ENCODE measurements around the gene MRTO4. TPM values are rescaled to one million over a fixed set of nuclear protein-coding genes. Genes with fewer than 3 reads are reported as not detected.

MRTO4 gene
- total RNA-seq, 1 experiment from 2014 or later, result 79.3 TPM

GRCh38 chr1:19306941-19307340 is 55.3 kb downstream of the MRTO4 start (continued):
- no peak for TF ChIP-seq REST (IDR thresholded peaks at IDR 0.05; ENCODE audit: low read depth)

GRCh38 chr1:19307794-19308508 is 56.3 kb downstream of the MRTO4 start:
- DNase-seq (ENCODE audit: low read depth, low spot score) (no peak), ATAC-seq (no peak)
- no TSS peak for BruUV-seq (replicated peaks)
- ChIA-PET CTCF (no interaction called here), POLR2A (no interaction called here), RAD21 (ENCODE audit: low non-redundant PET in 1 of 2, low total read pairs in 2 of 2, uncharacterized antibody in 2 of 2, unreplicated experiment in 2 of 2) (no interaction called here)
- Histone ChIP-seq H4K20me1 (ENCODE audit: insufficient read depth) (no peaks in the 10 kb centered on the region), H3K9ac (ENCODE audit: low read length) (no peak overlapping the region), H3K4me2 (ENCODE audit: low read length) (no peak overlapping the region), H3K79me2 (ENCODE audit: insufficient read depth, low read length) (peaks cover 33% of the 10 kb centered on the region), H3K27ac (ENCODE audit: low read depth, low read length) (no peak overlapping the region), H3K4me3 (replicated peaks in 1 of 2; ENCODE audit: low read depth in 1 of 2, low read length in 2 of 2) (no peak overlapping the region), H3K36me3 (ENCODE audit: control insufficient read depth in 1 of 2, insufficient read depth in 2 of 2, low read length in 2 of 2) (peaks cover 27 to 31% of the 10 kb centered on the region in 2 experiments), H3K9me3 (ENCODE audit: control insufficient read depth in 1 of 2, insufficient read depth in 1 of 2, low read depth in 1 of 2, low read length in 2 of 2) (no peaks in the 10 kb centered on the region), H2AFZ (ENCODE audit: low read depth, low read length, poor library complexity, severe bottlenecking) (no peak overlapping the region), H3K4me1 (ENCODE audit: control insufficient read depth in 1 of 2, insufficient read depth in 2 of 2, low read length in 2 of 2) (peaks cover 7 to 16% of the 10 kb centered on the region in 2 experiments; a peak in 3 of 4 replicates), H3K9me2 (ENCODE audit: insufficient read depth) (no peaks in the 10 kb centered on the region), H3K27me3 (ENCODE audit: insufficient read depth, low read length) (no peaks in the 10 kb centered on the region)
- intact Hi-C loops (cut with micrococcal nuclease), result no loop called here
- no peak for TF ChIP-seq SIN3A (IDR thresholded peaks at IDR 0.05; ENCODE audit: low read depth)
- no peak for TF ChIP-seq POLR2AphosphoS5 (IDR thresholded peaks at IDR 0.05; ENCODE audit: low read depth, low read length)
- TF ChIP-seq REST (IDR thresholded peaks at IDR 0.05; ENCODE audit: low read depth), result no peak
- no peak for TF ChIP-seq CTCF (IDR thresholded peaks at IDR 0.05 in 2 of 3, conservative IDR thresholded peaks at IDR 0.05 in 1 of 3; ENCODE audit: borderline replicate concordance in 1 of 3, insufficient read depth in 1 of 3, low read depth in 2 of 3, low read length in 2 of 3)
- TF ChIP-seq SP1 (IDR thresholded peaks at IDR 0.05; ENCODE audit: low read depth), result no peak
- TF ChIP-seq MAX (IDR thresholded peaks at IDR 0.05), result no peak
- TF ChIP-seq CEBPB (IDR thresholded peaks at IDR 0.05; ENCODE audit: low read depth), result no peak
- TF ChIP-seq CBX3 (IDR thresholded peaks at IDR 0.05; ENCODE audit: low read depth), result no peak
- no peak for TF ChIP-seq SRF (IDR thresholded peaks at IDR 0.05; ENCODE audit: low read depth)
- no peak for TF ChIP-seq JUND (IDR thresholded peaks at IDR 0.05)
- no peak for TF ChIP-seq EZH2phosphoT487 (IDR thresholded peaks at IDR 0.05; ENCODE audit: borderline replicate concordance)
- no peak for TF ChIP-seq POLR2A (IDR thresholded peaks at IDR 0.05; ENCODE audit: borderline replicate concordance, extremely low read depth, insufficient read depth, insufficient read length)
- no peak for TF ChIP-seq EGR1 (IDR thresholded peaks at IDR 0.05; ENCODE audit: low read depth)
